ENCODE data around the gene CDHR3.

CDHR3 gene

DNA sequence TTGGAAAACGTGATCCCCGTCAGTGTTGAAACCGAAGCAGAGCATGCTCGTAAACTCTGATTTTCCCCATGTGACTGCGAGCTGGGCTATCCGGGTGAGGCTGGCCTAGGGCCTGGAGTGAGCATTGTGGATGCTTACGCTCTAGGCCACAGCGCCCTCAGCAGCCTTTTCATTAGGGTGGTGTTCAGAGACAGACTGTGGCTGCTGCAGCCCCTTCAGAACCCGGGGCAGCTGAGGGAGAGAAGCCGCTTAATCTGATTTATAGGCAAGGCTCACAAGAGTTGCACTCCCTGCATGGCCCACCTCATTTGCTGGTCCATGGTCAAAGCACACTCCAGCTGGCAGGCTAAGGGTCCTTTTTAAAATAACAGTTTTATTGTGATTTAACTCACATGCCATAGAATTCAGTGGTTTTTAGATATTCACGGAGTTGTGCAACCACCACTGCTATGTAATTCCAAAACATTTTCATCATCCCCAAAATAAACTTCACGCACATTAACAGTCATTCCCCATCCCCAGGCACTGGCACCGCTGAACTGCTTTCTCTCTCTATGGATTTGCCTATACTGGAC, 76.5 kb downstream of the CDHR3 start:
- TF ChIP-seq, protein P1, sequence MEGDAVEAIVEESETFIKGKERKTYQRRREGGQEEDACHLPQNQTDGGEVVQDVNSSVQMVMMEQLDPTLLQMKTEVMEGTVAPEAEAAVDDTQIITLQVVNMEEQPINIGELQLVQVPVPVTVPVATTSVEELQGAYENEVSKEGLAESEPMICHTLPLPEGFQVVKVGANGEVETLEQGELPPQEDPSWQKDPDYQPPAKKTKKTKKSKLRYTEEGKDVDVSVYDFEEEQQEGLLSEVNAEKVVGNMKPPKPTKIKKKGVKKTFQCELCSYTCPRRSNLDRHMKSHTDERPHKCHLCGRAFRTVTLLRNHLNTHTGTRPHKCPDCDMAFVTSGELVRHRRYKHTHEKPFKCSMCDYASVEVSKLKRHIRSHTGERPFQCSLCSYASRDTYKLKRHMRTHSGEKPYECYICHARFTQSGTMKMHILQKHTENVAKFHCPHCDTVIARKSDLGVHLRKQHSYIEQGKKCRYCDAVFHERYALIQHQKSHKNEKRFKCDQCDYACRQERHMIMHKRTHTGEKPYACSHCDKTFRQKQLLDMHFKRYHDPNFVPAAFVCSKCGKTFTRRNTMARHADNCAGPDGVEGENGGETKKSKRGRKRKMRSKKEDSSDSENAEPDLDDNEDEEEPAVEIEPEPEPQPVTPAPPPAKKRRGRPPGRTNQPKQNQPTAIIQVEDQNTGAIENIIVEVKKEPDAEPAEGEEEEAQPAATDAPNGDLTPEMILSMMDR (conservative IDR thresholded peaks at IDR 0.05; ENCODE audit: low read depth, low read length), result no peak
- no peak overlapping the region for H2AFZ ChIP-seq (ENCODE audit: low read depth)
- H3K27ac ChIP-seq, result no peak overlapping the region
- H3K27me3 ChIP-seq (ENCODE audit: insufficient read depth, low read depth), result no peaks in the 10 kb centered on the region
- no peaks in the 10 kb centered on the region for H3K36me3 ChIP-seq (ENCODE audit: insufficient read depth)
- H3K4me1 ChIP-seq (ENCODE audit: low read depth, poor library complexity, severe bottlenecking), result peaks cover 7% of the 10 kb centered on the region
- H4K20me1 ChIP-seq (ENCODE audit: insufficient read depth), result no peaks in the 10 kb centered on the region
- no peak overlapping the region for H3K9ac ChIP-seq
- no peak overlapping the region for H3K4me3 ChIP-seq (IDR thresholded peaks at IDR 0.05; ENCODE audit: insufficient read depth, low read depth, low read length)
- H3K4me2 ChIP-seq, result no peak overlapping the region
- no peaks in the 10 kb centered on the region for H3K79me2 ChIP-seq (ENCODE audit: insufficient read depth, low read depth)

DNA sequence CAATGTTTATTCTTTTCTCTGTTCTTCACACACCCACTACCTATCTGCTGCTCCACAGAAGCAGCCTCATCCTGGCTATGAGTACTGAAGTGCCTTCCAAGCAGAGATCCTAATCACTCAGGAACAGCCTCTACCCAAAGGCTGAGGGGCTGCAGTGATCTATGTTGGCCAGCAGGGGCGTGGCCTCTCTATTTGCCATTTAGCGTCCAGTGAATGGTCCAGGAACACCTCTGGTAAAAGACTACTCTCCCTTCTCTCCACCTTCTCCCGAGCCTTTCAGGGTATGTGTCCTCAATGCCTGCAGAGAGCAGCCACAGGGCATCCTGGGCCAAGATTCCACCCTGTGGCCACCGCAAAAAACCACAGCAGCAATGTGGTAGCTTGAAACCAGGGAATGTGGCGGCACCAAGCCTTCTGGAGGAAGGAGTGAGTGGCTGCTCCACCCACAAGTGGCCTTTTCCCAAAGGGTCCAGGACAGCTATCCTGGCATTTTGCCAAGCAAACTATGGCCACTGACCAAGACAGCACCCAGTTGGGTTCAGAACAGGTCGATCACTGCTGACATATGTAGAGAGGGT, 78.2 kb downstream of the CDHR3 start:
- TF ChIP-seq, protein P1 (conservative IDR thresholded peaks at IDR 0.05; ENCODE audit: low read depth, low read length), result peak; percentile 95
- no peak overlapping the region for H3K4me2 ChIP-seq
- no peaks in the 10 kb centered on the region for H4K20me1 ChIP-seq (ENCODE audit: insufficient read depth)
- H3K27me3 ChIP-seq (ENCODE audit: insufficient read depth, low read depth), result no peaks in the 10 kb centered on the region
- peaks cover 7% of the 10 kb centered on the region for H3K4me1 ChIP-seq (ENCODE audit: low read depth, poor library complexity, severe bottlenecking)
- no peaks in the 10 kb centered on the region for H3K36me3 ChIP-seq (ENCODE audit: insufficient read depth)
- H3K27ac ChIP-seq, result no peak overlapping the region
- no peak overlapping the region for H3K9ac ChIP-seq
- H3K4me3 ChIP-seq (IDR thresholded peaks at IDR 0.05; ENCODE audit: insufficient read depth, low read depth, low read length), result no peak overlapping the region
- no peaks in the 10 kb centered on the region for H3K79me2 ChIP-seq (ENCODE audit: insufficient read depth, low read depth)
- H2AFZ ChIP-seq (ENCODE audit: low read depth), result no peak overlapping the region

DNA sequence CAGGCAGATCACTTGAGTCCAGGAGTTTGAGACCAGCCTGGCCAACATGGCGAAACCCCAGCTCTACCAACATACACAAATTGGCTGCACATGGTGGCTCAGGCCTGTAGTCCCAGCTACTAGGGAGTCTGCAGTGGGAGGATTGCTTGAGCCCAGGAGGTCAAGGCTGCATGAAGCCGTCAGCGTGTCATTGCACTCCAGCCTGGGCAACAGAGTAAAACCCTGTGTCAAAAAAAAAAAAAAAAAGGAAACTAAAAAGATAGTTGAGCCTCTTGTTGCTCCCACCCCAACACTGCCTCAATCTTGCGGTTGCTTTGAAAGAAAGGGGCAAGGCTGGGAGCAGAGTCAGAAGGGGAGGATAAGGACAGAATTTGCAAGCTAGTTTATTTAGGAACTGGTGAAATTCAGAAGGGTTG, 79.1 kb downstream of the CDHR3 start:
- no peaks in the 10 kb centered on the region for H3K36me3 ChIP-seq (ENCODE audit: insufficient read depth)
- peak overlapping the region; percentile 61 for H3K4me2 ChIP-seq
- peaks cover 7% of the 10 kb centered on the region for H3K4me1 ChIP-seq (ENCODE audit: low read depth, poor library complexity, severe bottlenecking)
- H3K27me3 ChIP-seq (ENCODE audit: insufficient read depth, low read depth), result no peaks in the 10 kb centered on the region
- no peak overlapping the region for H3K4me3 ChIP-seq (IDR thresholded peaks at IDR 0.05; ENCODE audit: insufficient read depth, low read depth, low read length)
- H4K20me1 ChIP-seq (ENCODE audit: insufficient read depth), result no peaks in the 10 kb centered on the region
- H3K9ac ChIP-seq, result no peak overlapping the region
- TF ChIP-seq, protein P1 (conservative IDR thresholded peaks at IDR 0.05; ENCODE audit: low read depth, low read length), result no peak
- no peaks in the 10 kb centered on the region for H3K79me2 ChIP-seq (ENCODE audit: insufficient read depth, low read depth)
- H2AFZ ChIP-seq (ENCODE audit: low read depth), result peak overlapping the region; percentile 90
- no peak overlapping the region for H3K27ac ChIP-seq

DNA sequence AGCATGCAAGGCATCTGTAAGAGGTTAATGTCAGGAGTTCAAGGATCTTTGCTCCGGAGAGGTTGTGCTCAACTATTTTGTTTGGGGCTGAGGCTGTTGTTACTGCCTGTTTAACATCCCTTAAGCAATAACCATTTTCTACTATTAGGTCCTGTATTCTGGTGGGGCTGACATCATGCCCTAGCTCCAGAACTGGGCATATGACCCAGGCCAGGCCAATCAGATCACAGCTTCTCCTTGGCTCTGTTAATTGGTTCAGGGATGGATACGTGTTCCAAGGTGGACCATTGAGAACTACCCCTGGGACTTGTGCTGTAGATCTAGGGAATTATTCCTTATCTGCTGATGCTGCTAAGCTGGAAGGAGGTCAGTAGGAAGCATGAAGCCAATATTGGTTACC, 82.1 kb downstream of the CDHR3 start:
- Histone ChIP-seq H3K9ac (no peak overlapping the region), H3K4me1 (ENCODE audit: low read depth, poor library complexity, severe bottlenecking) (peaks cover 7% of the 10 kb centered on the region), H3K27me3 (ENCODE audit: insufficient read depth, low read depth) (no peaks in the 10 kb centered on the region), H2AFZ (ENCODE audit: low read depth) (no peak overlapping the region), H4K20me1 (ENCODE audit: insufficient read depth) (no peaks in the 10 kb centered on the region), H3K36me3 (ENCODE audit: insufficient read depth) (no peaks in the 10 kb centered on the region), H3K79me2 (ENCODE audit: insufficient read depth, low read depth) (no peaks in the 10 kb centered on the region), H3K4me2 (no peak overlapping the region), H3K4me3 (IDR thresholded peaks at IDR 0.05; ENCODE audit: insufficient read depth, low read depth, low read length) (no peak overlapping the region), H3K27ac (no peak overlapping the region)
- TF ChIP-seq, protein P1 (conservative IDR thresholded peaks at IDR 0.05; ENCODE audit: low read depth, low read length), result no peak
